CD8-positive, alpha-beta memory T cell (primary cell): ENCODE measurements around the gene BCL7A. TPM values are rescaled to one million over a fixed set of nuclear protein-coding genes. Genes with fewer than 3 reads are reported as not detected.
A peak's percentile ranks its signal among the peaks of the same experiment; 100 is the strongest.

Source experiments
- CTCF ChIA-PET: fragments of 350-600 bp; sonication (Branson Sonifier 250); formaldehyde crosslinking; loops from one replicate; lab custom pipeline; 2021; ENCODE audit warnings: antibody characterized with exemption; lab: Charles Lee
- POLR2A ChIA-PET: fragments of 350-600 bp; sonication (Branson Sonifier 250); formaldehyde crosslinking; loops from one replicate; lab custom pipeline; 2021; ENCODE audit warnings: antibody characterized with exemption; lab: Charles Lee
- DNase-seq, 5 donors: peaks; one replicate each; pipeline versions ENCODE4 v3.0.0 to v3.0.0-alpha.2; 2020 to 2022; ENCODE audit warnings: mixed read lengths in 1 of 5
- H3K27ac ChIP-seq: one replicate; pipeline ENCODE4 v1.7.0; 2013; ENCODE audit warnings: low read depth, mild to moderate bottlenecking, low read length, moderate library complexity
- H3K27me3 ChIP-seq: 2 replicates; pipeline ENCODE4 v1.7.0; 2013; ENCODE audit warnings: low read length, mild to moderate bottlenecking; ENCODE audit not compliant: insufficient read depth, poor library complexity, severe bottlenecking
- H3K36me3 ChIP-seq: 2 replicates; pipeline ENCODE4 v1.7.0; 2013; ENCODE audit warnings: mild to moderate bottlenecking, low read length, moderate library complexity; ENCODE audit not compliant: insufficient read depth
- H3K4me1 ChIP-seq: 2 replicates; pipeline ENCODE4 v1.7.0; 2013; ENCODE audit warnings: mild to moderate bottlenecking, low read length, moderate library complexity; ENCODE audit not compliant: insufficient read depth
- H3K4me3 ChIP-seq: 2 replicates; pipeline ENCODE4 v1.7.0; 2013; ENCODE audit warnings: mild to moderate bottlenecking, low read length
- H3K9me3 ChIP-seq: 2 replicates; pipeline ENCODE4 v1.7.0; 2013; ENCODE audit warnings: mild to moderate bottlenecking, low read length
- H3K27ac Mint-ChIP-seq, 8 donors: one replicate each; pipeline ENCODE4 v1.8.0; 2020 to 2021; ENCODE audit warnings: mixed read lengths in 8 of 8, mild to moderate bottlenecking in 6 of 8, inconsistent platforms in 3 of 8, moderate library complexity in 3 of 8
- H3K27me3 Mint-ChIP-seq, 2 donors: one replicate each; pipeline ENCODE4 v1.8.0; 2020 to 2021; ENCODE audit warnings: mixed read lengths in 2 of 2, mild to moderate bottlenecking in 1 of 2, moderate library complexity in 1 of 2
- H3K36me3 Mint-ChIP-seq, 3 donors: one replicate each; pipeline ENCODE4 v1.8.0; 2020 to 2021; ENCODE audit warnings: mixed read lengths in 3 of 3, inconsistent platforms in 1 of 3, mild to moderate bottlenecking in 1 of 3
- H3K4me1 Mint-ChIP-seq, 3 donors: one replicate each; pipeline ENCODE4 v1.8.0; 2020 to 2021; ENCODE audit warnings: mixed read lengths in 3 of 3, inconsistent platforms in 1 of 3, mild to moderate bottlenecking in 1 of 3
- H3K4me3 Mint-ChIP-seq, 7 donors: one replicate each; pipeline ENCODE4 v1.8.0; 2020 to 2021; ENCODE audit warnings: mixed read lengths in 7 of 7, mild to moderate bottlenecking in 6 of 7, moderate library complexity in 4 of 7, inconsistent platforms in 2 of 7
- H3K9me3 Mint-ChIP-seq, 5 donors: one replicate each; pipeline ENCODE4 v1.8.0; 2020 to 2022; ENCODE audit warnings: mixed read lengths in 5 of 5, mild to moderate bottlenecking in 3 of 5, moderate library complexity in 2 of 5, inconsistent platforms in 1 of 5
- polyA plus RNA-seq: library from polyadenylated mRNA; unstranded; fragments of 300-500 nt; fragmentation: Illumina TruSeq; gene quantifications from one replicate; pipeline ENCODE4 v1.2.3, GENCODE V29; 2021
- total RNA-seq, 2 experiments: library from RNA; stranded (reverse); gene quantifications; one replicate each; pipeline ENCODE4 v1.2.3, GENCODE V29; 2021

BCL7A gene
- total and polyA plus RNA-seq, 3 experiments from 2014 or later: 2.5 to 3.3 (median 3.0) TPM

DNA sequence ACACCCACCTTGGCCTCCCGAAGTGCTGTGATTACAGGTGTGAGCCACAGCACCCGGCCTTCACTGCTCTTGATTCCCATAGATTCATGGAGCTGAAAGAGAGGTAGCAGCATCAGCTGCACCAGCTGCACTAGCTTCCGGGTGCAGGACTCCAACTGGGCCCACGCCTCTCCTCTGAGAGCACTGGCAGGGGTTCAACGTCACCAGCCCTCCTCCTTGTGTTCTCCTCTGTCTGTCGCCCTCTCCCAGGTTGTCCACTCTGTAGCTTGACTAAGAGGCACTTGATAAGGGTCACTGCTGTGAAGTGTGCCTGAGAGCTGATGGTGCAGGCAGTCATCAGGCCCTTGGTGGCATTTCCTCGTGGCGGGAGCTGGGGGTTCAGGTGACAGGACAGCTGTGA is 85.2 kb downstream of the BCL7A start:
- no peaks in the 10 kb centered on the region for H3K27me3 ChIP-seq
- Mint-ChIP-seq H3K4me3 (peak overlapping the region in 1 of 7 donors; percentile 9), H3K9me3 (peaks cover 0 to 2% (median 0%) of the 10 kb centered on the region in 5 donors), H3K27ac (peak overlapping the region in 1 of 8 donors; percentile 87), H3K4me1 (peaks cover 52 to 80% (median 73%) of the 10 kb centered on the region in 3 donors), H3K36me3 (peaks cover 0 to 5% (median 4%) of the 10 kb centered on the region in 3 donors), H3K27me3 (peaks cover 0 to 1% of the 10 kb centered on the region in 2 donors)
- no peak overlapping the region for H3K4me3 ChIP-seq
- peaks cover 59% of the 10 kb centered on the region for H3K4me1 ChIP-seq
- POLR2A ChIA-PET: no interaction called here
- no peak overlapping the region for H3K27ac ChIP-seq
- CTCF ChIA-PET: interaction anchor here (0.9 to 3.2 kb wide), 3 partner anchors 16 to 312 kb away, joined by 3 to 17 read pairs (median 5); no protein-coding TSS in a partner anchor
- no peaks in the 10 kb centered on the region for H3K36me3 ChIP-seq
- no peak for DNase-seq
- no peaks in the 10 kb centered on the region for H3K9me3 ChIP-seq

DNA sequence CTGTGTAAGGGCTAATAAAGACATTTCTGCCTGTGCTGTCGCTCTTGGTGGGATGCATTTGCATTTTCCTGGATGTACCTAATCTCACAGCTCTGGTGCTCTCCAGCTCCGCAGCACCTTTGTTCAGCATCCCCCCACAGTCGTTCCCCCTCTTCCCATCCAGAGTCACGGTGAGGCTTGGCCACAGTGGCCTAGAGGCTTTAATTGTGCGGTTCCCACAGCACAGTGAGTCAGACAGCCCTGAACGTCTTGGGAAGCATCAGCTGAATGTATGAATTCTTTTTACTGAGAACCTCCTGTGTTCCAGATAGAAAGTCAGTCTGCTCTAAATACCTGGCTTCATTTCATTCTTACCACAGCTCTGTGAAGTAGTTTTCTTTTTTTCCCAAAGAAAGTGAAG is 85.6 kb downstream of the BCL7A start:
- Histone ChIP-seq H3K9me3 (no peaks in the 10 kb centered on the region), H3K4me3 (no peak overlapping the region), H3K36me3 (no peaks in the 10 kb centered on the region), H3K27ac (no peak overlapping the region), H3K27me3 (no peaks in the 10 kb centered on the region), H3K4me1 (peaks cover 57% of the 10 kb centered on the region)
- peaks cover 0 to 1% of the 10 kb centered on the region in 2 donors for H3K27me3 Mint-ChIP-seq
- H3K36me3 Mint-ChIP-seq: peaks cover 0 to 5% (median 4%) of the 10 kb centered on the region in 3 donors
- H3K4me1 Mint-ChIP-seq: peaks cover 54 to 79% (median 73%) of the 10 kb centered on the region in 3 donors
- peak overlapping the region in 1 of 7 donors; percentile 32 for H3K4me3 Mint-ChIP-seq
- peak overlapping the region in 2 of 8 donors; percentile 11 to 89 for H3K27ac Mint-ChIP-seq
- H3K9me3 Mint-ChIP-seq: peaks cover 0 to 2% (median 0%) of the 10 kb centered on the region in 5 donors
- ChIA-PET POLR2A (interaction anchor here (0.9 kb wide), 1 partner anchor 8 kb away, joined by 3 read pairs; no protein-coding TSS in a partner anchor), CTCF (interaction anchor here (0.9 to 3.2 kb wide), 2 partner anchors 15 to 32 kb away, joined by 5 to 17 read pairs; no protein-coding TSS in a partner anchor)
- DNase-seq: no peak

DNA sequence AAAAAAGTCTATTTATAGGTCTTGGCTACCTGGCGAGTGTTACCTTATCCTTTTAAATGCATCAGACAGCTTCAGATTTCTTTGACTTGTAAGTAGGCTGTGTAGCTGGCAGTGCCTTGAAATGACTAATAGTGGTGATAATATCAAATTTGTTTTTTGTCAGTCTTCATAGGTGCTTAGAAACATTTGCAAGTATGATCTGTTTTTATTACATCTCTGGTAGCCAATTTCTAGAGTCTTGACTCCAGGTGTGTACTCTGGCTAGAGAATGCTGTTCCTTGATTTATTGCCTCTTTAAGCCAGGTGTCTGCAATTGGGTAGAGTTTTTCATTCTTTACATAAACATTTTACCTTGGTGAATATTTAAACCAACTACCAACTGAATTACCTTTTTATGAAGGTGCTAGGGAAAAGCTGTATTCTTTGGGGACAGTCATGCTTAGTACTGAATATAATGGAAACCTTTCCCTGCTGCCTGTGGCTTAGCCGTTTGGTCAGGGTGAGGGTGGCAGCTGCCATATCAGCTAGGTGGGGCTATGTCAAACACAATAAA is 89.5 kb downstream of the BCL7A start:
- ChIA-PET CTCF (interaction anchor here (0.7 to 2.3 kb wide), 4 partner anchors 12 to 193 kb away, joined by 3 to 7 read pairs (median 4); partner anchors contain the start of gene CFAP251), POLR2A (interaction anchor here (0.6 to 0.7 kb wide), 2 partner anchors 13 to 31 kb away, joined by 3 read pairs; no protein-coding TSS in a partner anchor)
- no peak for DNase-seq
- Histone ChIP-seq H3K4me3 (no peak overlapping the region), H3K4me1 (peaks cover 29% of the 10 kb centered on the region), H3K36me3 (no peaks in the 10 kb centered on the region), H3K27ac (no peak overlapping the region), H3K9me3 (no peaks in the 10 kb centered on the region), H3K27me3 (no peaks in the 10 kb centered on the region)
- Mint-ChIP-seq H3K36me3 (peaks cover 0 to 4% (median 1%) of the 10 kb centered on the region in 3 donors), H3K27ac (peak overlapping the region in 2 of 8 donors; percentile 10 to 17), H3K9me3 (no peaks in the 10 kb centered on the region), H3K27me3 (peaks cover 0 to under 1% of the 10 kb centered on the region in 2 donors), H3K4me3 (peak overlapping the region in 1 of 7 donors; percentile 23), H3K4me1 (peaks cover 31 to 52% (median 44%) of the 10 kb centered on the region in 3 donors)

Other genes with a start within 250 kb of the BCL7A start
- gene RHOF, start 228.2 kb upstream of the BCL7A start, total RNA-seq: 100 to 1,000 TPM; 145 to 152 TPM
- gene RHOF, start 228.2 kb upstream of the BCL7A start, polyA plus RNA-seq: 139 TPM
- gene SETD1B, start 217.9 kb upstream of the BCL7A start, total RNA-seq: 10 to 100 TPM; 31.3 to 31.9 TPM
- 2.4 TPM for gene SETD1B, start 217.9 kb upstream of the BCL7A start, polyA plus RNA-seq
- not detected for gene HPD, start 163.0 kb upstream of the BCL7A start, total RNA-seq
- gene HPD, start 163.0 kb upstream of the BCL7A start, polyA plus RNA-seq: not detected
- 10 to 100 TPM; 83.7 to 89.9 TPM for gene PSMD9, start 133.1 kb upstream of the BCL7A start, total RNA-seq
- 99.3 TPM for gene PSMD9, start 133.1 kb upstream of the BCL7A start, polyA plus RNA-seq
- gene CFAP251, start 103.3 kb upstream of the BCL7A start, total RNA-seq: under 1 TPM; 0.31 to 0.72 TPM
- not detected for gene CFAP251, start 103.3 kb upstream of the BCL7A start, polyA plus RNA-seq
- gene MLXIP, start 56.9 kb downstream of the BCL7A start, total RNA-seq: 10 to 100 TPM; 32.1 to 33.9 TPM
- gene MLXIP, start 56.9 kb downstream of the BCL7A start, polyA plus RNA-seq: 18.3 TPM
- 1 to 10 TPM; 4.1 to 5.1 TPM for gene IL31, start 152.3 kb downstream of the BCL7A start, total RNA-seq
- not detected for gene IL31, start 152.3 kb downstream of the BCL7A start, polyA plus RNA-seq
- under 1 TPM; 0.18 to 0.26 TPM for gene LRRC43, start 161.2 kb downstream of the BCL7A start, total RNA-seq
- 0.25 TPM for gene LRRC43, start 161.2 kb downstream of the BCL7A start, polyA plus RNA-seq
- under 1 TPM; 0.15 to 0.18 TPM for gene B3GNT4, start 181.8 kb downstream of the BCL7A start, total RNA-seq
- gene B3GNT4, start 181.8 kb downstream of the BCL7A start, polyA plus RNA-seq: 0.22 TPM
- 10 to 100 TPM; 63.4 to 64.2 TPM for gene DIABLO, start 204.2 kb downstream of the BCL7A start, total RNA-seq
- 71.8 TPM for gene DIABLO, start 204.2 kb downstream of the BCL7A start, polyA plus RNA-seq
- 10 to 100 TPM; 43.1 to 44.2 TPM for gene VPS33A, start 244.6 kb downstream of the BCL7A start, total RNA-seq
- gene VPS33A, start 244.6 kb downstream of the BCL7A start, polyA plus RNA-seq: 30.6 TPM